ENCODE results near the gene SYNM.
A peak's percentile ranks its signal among the peaks of the same experiment; 100 is the strongest.
"Not testable (repeated sequence)": the region's sequence is repeated elsewhere in the genome, so short reads cannot be mapped to it uniquely, and the experiment has no call there.

Gene SYNM, protein sequence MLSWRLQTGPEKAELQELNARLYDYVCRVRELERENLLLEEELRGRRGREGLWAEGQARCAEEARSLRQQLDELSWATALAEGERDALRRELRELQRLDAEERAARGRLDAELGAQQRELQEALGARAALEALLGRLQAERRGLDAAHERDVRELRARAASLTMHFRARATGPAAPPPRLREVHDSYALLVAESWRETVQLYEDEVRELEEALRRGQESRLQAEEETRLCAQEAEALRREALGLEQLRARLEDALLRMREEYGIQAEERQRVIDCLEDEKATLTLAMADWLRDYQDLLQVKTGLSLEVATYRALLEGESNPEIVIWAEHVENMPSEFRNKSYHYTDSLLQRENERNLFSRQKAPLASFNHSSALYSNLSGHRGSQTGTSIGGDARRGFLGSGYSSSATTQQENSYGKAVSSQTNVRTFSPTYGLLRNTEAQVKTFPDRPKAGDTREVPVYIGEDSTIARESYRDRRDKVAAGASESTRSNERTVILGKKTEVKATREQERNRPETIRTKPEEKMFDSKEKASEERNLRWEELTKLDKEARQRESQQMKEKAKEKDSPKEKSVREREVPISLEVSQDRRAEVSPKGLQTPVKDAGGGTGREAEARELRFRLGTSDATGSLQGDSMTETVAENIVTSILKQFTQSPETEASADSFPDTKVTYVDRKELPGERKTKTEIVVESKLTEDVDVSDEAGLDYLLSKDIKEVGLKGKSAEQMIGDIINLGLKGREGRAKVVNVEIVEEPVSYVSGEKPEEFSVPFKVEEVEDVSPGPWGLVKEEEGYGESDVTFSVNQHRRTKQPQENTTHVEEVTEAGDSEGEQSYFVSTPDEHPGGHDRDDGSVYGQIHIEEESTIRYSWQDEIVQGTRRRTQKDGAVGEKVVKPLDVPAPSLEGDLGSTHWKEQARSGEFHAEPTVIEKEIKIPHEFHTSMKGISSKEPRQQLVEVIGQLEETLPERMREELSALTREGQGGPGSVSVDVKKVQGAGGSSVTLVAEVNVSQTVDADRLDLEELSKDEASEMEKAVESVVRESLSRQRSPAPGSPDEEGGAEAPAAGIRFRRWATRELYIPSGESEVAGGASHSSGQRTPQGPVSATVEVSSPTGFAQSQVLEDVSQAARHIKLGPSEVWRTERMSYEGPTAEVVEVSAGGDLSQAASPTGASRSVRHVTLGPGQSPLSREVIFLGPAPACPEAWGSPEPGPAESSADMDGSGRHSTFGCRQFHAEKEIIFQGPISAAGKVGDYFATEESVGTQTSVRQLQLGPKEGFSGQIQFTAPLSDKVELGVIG (N-terminal part only)

GRCh38 chr15:99104788-99105513, at the start of gene SYNM:
SYNM (plus strand) TSS chr15:99105080; CDS start chr15:99105200, 120 bp downstream.
- peak; percentile 76 for DNase-seq

- DNase-seq, result no peak
Measured at GRCh38 chr15:99055555-99056134, 49.2 kb upstream of the SYNM start.

- DNase-seq, result no peak
Measured at GRCh38 chr15:99057020-99057419, 47.9 kb upstream of the SYNM start.

DNA sequence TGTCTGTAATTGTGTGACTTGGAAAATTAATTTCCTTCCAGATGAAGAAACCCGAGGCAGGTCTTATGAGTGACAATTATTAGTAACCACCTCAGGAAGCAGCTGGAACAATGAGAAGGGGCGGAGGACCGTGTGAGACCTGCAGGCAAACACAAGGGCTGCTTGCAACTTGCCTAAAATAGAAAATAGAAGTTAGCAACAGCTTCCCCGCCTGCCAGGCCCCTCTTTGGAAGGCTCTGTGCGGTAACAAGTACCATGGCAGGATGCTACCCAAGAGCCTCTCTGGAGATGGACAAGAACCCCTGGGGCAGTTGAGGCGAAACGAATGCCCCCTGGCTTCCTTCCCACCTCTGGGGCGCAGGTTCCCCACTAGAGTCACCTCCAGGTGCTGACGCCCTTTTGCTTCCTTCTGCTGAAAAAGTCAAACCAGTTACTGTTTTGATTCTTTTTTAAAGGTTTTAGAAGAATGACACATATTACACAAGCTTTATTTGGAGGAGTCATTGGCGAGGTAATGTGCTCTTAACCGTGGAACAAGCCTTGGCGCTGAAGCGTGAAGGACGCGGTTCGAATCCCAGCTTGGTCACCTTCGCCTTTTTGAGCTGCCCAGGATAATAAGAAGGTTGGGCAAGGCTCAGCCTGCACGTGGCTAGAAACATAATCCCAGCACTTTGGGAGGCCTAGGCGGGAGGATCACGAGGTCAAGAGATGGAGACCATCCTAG, 47.0 kb upstream of the SYNM start:
- DNase-seq, result peak; percentile 24

DNA sequence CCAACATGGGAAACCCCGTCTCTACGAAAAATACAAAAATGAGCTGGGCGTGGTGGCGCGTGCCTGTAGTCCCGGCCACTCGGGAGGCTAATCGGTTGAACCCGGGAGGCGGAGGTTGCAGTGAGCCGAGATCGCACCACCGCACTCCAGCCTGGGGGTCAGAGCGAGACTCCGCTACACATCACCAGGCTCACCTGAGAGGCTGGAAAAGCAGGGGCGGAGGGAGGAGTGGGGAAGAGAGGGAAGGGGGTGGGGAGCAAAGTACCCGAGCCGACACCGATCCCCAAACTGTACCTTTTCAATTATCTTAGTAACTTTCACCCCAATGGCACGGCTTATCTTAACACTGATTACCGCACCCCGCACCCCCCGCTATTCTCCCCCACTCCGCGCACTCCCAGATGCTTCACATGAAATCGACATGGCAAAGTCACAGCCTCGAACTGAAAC, 46.4 kb upstream of the SYNM start:
- DNase-seq, result no peak

DNA sequence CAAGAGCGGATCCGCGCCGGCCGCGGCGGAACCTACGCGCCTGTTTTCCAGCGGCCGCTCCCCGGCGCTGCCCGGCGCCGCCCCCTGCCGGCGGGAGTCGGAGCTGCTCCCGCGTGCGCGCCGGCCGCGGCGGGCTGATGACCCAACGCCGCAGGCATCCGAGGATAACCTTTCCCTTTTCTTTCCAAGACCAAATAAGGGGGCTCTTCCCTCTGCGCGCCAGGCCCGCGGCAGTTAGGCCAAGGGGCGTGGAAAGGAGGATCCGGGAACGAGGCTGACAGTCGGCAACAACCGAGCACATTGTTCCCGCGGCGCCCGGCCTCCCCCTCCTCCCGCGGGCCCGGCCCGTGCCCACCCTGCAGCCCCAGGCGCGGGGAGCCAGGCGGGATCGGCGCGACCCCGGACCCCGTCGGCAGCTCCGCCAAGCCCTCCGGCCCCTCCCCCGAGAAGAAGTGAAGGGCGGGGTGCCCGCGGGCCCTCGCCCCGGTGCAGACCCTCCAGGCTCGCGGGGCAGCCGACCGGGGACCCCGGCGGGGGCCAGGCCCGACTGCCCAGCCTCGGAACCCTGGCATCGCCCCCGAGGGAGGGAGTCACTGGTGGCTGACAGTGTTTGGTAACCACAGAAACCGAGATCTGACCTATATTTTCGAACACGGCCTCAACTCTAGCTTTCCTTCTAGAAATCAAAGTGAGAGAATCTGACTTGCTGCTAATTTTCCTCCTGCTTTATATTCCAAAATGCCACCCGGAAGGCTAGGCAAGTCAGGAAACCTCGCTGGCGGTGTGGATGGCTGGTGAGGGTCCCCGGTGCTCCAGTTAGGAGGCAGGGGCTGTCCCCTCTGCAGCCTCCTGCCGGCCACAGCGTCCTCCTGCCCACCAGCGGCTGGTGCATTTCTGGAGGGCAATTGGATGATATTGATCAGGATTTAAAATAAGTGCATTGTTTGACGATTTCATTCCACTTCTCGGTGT, 45.6 kb upstream of the SYNM start:
- DNase-seq, result peak; percentile 65

- not testable (repeated sequence) for DNase-seq
Measured at GRCh38 chr15:99060186-99060585, 44.7 kb upstream of the SYNM start.

GRCh38 chr15:99062226-99062625, 42.7 kb upstream of the SYNM start:
- no peak for DNase-seq

DNA sequence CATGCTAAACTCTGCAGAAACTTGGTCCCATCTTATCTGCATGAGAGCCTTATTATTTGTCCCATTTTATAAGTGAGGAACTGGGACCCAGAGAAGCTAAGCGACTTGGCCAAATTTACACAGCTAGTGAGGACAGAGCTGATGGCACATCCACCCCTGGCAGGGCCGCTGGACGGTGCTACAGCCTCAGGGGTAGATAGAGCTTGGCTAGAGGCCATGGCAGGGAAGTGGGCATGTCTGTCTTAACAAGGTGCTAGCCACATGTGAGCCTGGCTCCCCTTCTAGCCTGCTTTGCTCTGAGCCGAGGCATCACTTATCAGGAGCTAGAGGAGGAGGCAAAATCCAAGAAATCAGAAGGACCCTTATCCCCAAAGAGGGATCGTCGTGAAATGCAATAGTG, 36.7 kb upstream of the SYNM start:
- no peak for DNase-seq

GRCh38 chr15:99070208-99070607, 34.7 kb upstream of the SYNM start:
- no peak for DNase-seq

DNA sequence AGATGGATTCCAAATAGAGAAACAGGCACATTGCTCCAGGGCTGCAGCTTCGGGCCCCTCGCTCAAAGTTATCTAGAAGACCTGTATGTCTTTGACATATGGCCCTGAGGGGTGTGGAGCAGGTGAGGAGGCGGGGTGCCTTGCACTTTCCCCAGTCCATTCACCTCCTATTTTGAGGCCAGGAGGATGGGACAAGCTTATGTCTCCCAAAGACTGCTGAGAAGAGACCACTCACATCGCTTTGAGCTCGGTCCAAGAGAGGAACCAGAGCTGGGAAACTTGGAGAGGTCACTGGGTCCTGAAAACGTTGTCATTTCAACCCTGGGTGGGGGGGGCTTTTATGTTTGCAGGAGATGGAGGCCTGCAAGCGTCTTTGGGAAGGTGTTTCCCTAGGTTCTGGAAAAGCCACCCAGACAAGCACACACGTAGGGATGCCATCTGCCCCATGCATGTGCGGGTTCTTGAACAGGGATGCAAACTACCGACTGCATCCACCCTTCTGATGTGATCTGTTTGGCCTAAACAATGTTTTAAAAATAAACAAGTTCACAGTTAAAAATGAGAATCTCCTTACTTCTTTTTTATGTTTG, 33.7 kb upstream of the SYNM start:
- DNase-seq, result no peak

GRCh38 chr15:99073008-99073717, 31.7 kb upstream of the SYNM start:
- no peak for DNase-seq

- no peak for DNase-seq
Measured at GRCh38 chr15:99074446-99074845, 30.4 kb upstream of the SYNM start.

- DNase-seq, result not testable (repeated sequence)
Measured at GRCh38 chr15:99075059-99075652, 29.7 kb upstream of the SYNM start.

DNA sequence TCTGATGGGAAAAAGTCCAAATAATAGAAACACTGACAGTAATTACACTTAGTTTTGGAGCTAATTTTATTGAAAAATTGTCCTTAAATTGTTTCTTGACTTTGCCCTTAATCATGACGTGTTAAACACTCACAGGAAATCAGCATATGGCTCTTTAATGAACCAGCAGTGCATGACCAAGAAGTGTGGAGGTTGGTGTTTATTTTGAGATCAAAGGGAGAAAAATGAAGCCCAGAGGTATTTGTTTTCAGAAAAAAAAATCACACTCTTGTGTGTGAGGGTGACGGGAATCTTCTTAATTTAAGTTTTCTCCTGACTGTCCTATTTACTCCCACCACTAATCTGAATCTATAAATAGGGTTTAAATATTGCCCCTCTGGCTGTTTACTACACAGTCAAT, 28.8 kb upstream of the SYNM start:
- DNase-seq, result no peak

DNA sequence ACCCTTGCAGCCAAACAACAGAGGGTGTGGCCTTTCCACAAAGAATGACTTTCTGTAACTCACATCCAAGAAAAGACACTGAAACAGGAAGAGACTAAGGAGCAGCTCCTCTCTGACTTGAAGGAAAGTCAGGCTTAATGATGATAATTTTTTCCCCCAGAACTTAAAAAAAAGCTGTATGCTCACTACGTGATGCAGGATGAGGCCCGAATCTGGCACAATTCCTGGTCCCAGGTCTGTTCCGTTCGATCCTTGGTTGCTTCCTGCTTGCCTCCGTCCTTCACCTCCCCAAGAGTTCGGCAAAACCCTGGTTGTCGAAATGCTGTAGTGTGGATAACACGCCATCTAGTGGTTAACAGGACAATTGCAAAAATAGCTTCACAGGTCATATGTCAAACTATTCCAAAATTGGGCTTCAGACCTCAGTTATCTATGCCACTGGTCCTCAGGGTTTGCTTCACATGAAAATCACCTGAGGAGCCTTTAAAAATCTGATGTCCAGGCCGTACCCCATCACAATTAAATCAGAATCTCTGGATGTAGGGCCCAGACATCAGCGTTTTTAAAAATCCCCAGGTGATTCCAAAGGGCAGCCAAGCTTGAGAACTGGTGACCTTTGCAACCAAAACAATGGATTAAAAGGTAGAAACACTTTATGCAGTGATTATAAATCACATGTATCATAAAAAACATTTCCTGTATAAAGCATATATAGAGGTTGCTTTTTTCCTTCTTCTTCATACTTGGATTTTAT, 28.1 kb upstream of the SYNM start:
- DNase-seq, result peak; percentile 88

- no peak for DNase-seq
Measured at GRCh38 chr15:99082798-99083197, 22.1 kb upstream of the SYNM start.

DNA sequence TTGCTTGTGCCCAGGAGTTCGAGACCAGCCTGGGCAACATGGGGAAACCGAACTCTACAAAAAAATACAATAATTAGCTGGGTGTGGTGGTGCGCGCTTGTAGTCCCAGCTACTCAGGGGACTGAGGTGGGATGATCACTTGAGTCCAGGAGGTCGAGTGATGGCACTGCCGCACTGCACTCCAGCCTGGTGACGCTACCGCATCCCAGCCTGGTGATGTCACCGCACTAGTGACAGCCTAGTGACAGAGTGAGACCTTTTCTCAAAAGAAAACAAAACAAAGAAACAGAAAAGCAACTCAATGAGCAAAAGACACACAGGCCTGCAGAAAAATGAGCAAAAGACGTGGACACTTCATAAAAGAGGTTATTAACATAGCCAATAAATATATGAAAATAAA, 19.9 kb upstream of the SYNM start:
- no peak for DNase-seq

Data from hematopoietic multipotent progenitor cell treated with erythropoietin and hydrocortisone succinate and interleukin-3 and kit ligand, for 4 days (in vitro differentiated cells).